AG09319 (cell line): Measurements from ENCODE around the gene PPP2R2B.

Experiments
- DNase-seq: peaks from one replicate; pipeline ENCODE4 v3.0.0-alpha.2; 2010; ENCODE audit warnings: low read depth; ENCODE audit errors: extremely low read depth
- TF ChIP-seq, protein P1 (sequence below): IDR thresholded peaks from 2 replicates; pipeline ENCODE4 v1.5.1; 2011; ENCODE audit warnings: low read depth, mild to moderate bottlenecking, inconsistent platforms, low read length, moderate library complexity

The PPP2R2B gene

DNA sequence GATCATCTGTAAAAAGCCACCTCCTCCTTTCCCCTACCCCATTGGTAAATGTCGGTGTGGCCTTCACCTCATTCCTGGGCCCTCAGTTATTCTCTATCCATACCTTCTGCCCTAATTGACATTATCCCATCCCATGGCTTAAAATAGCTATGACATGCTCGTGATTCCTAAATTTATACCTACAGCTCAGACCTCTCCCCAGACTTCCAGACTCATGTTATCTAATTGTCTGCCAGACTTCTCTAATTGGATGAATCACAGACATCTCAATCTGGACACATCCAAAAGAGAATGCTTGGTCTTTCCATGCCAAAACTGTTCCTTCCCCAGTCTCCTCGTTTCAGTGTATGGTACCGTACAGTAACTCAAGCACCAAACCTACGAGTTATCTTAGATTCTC lies 249.6 kb downstream of the PPP2R2B start:
- TF ChIP-seq, protein P1, sequence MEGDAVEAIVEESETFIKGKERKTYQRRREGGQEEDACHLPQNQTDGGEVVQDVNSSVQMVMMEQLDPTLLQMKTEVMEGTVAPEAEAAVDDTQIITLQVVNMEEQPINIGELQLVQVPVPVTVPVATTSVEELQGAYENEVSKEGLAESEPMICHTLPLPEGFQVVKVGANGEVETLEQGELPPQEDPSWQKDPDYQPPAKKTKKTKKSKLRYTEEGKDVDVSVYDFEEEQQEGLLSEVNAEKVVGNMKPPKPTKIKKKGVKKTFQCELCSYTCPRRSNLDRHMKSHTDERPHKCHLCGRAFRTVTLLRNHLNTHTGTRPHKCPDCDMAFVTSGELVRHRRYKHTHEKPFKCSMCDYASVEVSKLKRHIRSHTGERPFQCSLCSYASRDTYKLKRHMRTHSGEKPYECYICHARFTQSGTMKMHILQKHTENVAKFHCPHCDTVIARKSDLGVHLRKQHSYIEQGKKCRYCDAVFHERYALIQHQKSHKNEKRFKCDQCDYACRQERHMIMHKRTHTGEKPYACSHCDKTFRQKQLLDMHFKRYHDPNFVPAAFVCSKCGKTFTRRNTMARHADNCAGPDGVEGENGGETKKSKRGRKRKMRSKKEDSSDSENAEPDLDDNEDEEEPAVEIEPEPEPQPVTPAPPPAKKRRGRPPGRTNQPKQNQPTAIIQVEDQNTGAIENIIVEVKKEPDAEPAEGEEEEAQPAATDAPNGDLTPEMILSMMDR = no peak
- no peak for DNase-seq

DNA sequence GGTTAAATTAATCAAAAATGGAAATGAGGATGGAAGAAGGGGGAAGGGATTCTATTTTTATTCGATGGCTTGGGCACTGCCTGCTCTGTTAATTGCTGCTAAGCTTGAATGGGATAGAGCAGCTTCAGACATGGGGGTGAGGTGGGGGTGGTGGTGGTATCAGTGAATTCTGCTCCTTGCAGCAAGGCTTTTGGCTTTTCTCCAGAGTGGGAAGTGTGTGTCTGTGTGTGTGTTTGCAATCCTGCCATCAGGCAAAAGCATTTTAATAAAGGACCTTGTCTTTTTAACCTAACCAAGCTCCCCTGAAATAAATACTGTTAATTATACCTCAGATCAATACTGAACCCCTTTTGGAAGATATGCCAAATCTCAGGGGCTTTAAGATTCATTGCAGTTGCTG lies 251.6 kb downstream of the PPP2R2B start:
- TF ChIP-seq, protein P1 = no peak
- DNase-seq = no peak

DNA sequence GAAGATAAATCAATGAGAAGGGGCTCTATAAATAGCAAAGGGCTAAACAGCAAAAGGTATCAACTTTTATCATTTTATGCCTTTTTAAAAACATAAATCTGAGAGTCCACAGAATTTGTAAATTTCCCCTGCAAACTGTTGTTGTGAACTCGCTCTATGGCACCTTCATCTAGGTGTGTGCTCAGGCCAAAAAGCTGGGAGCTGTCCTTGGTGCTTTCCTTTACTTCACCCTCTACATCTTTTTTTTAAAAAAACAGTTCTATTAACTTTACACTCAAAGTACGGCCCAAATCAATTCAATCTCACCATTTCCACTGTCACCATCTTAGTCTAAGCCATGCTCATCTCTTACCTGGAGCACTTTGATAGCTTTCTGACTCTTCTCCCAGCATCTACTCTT lies 254.4 kb downstream of the PPP2R2B start:
- TF ChIP-seq, protein P1 = no peak
- no peak for DNase-seq

DNA sequence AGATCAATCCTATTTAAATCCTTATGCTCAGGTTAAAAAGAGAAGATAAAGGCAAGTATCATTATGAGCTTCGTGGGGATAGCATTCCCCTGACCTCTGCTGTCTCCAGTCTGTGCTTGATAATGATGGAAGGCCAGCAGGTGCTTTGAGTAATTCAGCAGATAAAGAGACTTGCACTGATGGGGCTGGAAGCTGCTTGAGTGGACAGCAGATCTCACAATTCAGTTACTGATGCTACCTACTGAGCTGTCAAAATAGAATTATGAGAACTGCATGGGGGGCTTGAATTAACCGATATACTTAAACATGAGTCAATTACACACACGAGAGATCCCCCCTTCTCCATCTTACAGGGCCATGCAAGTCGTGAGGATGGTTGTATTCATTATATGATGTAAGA lies 254.9 kb downstream of the PPP2R2B start:
- TF ChIP-seq, protein P1 = no peak
- DNase-seq = no peak

DNA sequence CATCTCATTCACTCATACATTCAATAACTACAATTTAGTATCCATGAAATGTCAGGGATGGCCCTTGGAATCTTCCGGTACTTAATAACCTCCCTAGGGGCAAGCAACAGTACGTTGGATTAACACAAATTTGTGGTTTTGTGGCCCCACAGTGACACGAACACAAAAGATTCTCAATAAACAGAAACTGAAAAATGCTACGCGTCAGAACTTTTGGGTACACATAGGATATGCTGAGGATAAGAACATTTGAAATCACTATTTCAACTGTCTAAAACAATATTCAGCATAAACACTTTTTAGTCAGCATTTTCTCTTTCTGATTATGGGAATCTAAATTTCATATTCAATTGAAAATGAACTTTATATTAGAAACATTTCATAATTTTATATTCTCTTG lies 255.5 kb downstream of the PPP2R2B start:
- TF ChIP-seq, protein P1 = no peak
- no peak for DNase-seq

DNA sequence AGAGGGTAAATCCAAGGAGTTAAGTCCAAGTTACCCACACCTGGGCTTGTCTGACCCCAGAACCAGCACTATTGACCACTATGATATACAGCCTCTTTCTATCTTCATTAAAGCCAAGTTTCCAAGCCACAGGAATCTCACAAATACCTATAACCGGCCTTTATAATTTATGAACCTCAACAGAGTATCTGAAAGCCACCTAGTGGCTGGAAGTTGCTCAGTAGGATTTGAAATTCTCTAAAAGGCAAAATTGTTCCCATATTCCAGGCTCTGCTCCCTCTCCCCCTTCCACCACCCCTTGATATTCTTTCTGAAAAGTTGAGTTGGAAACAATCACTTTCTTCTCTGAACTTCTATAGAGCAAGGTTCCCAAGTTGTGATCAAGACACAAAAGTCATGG lies 256.2 kb downstream of the PPP2R2B start:
- TF ChIP-seq, protein P1 = no peak
- DNase-seq = no peak

DNA sequence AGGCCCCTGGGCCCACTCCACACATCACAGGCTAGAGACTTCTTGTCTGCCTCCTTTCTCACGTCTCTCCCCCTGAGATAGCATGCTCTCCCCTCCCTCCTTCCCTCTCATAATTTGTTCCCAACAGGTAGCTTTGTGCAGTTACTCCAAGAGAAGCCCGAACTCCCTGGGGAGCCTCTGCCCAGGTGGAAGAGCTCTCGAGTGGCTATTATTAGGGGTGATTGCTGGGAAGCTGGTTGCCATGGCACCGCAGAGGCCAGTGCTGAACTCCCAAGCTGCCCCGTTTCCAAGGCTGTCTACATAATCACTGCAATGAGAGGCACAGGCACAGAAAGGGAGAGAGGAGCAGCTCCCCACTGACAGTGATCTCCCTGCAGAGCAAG lies 257.9 kb downstream of the PPP2R2B start:
- TF ChIP-seq, protein P1 = no peak
- no peak for DNase-seq
